Astrocyte (in vitro differentiated cells and primary cell): ENCODE results near the gene ZCCHC2.

Experiments
- CTCF ChIP-seq: IDR thresholded peaks from 2 replicates; pipeline ENCODE4 v1.5.1; 2011; ENCODE audit warnings: low read depth, mild to moderate bottlenecking, inconsistent platforms, low read length, moderate library complexity; ENCODE audit not compliant: insufficient read depth
- EZH2 ChIP-seq: IDR thresholded peaks from 2 replicates; pipeline ENCODE4 v1.6.1; 2012; ENCODE audit warnings: mild to moderate bottlenecking, low read length, inconsistent platforms; ENCODE audit not compliant: insufficient read depth

- TF ChIP-seq CTCF (no peak), EZH2 (no peak)
These were observed 684 bp upstream of the ZCCHC2 start for GRCh38 chr18:62522178-62522503.
